Activated CD4-positive, alpha-beta memory T cell treated with anti-CD3 and anti-CD28 coated beads, Interleukin-2, amount 10 ng/mL, durations not matched to agents 7 days and 5 days (primary cell): ENCODE measurements around the gene SUSD1. TPM values are rescaled to one million over a fixed set of nuclear protein-coding genes. Genes with fewer than 3 reads are reported as not detected.

Experiments used
- CTCF ChIA-PET: fragments of 350-600 bp; sonication (Branson Sonifier 250); formaldehyde crosslinking; loops from one replicate; lab custom pipeline; 2021; ENCODE audit warnings: antibody characterized with exemption, inconsistent platforms; lab: Charles Lee
- POLR2A ChIA-PET: fragments of 350-600 bp; sonication (Branson Sonifier 250); formaldehyde crosslinking; loops from one replicate; lab custom pipeline; 2021; ENCODE audit warnings: antibody characterized with exemption; lab: Charles Lee
- DNase-seq: peaks from one replicate; pipeline ENCODE4 v3.0.0-alpha.2; 2020
- H3K27ac Mint-ChIP-seq: one replicate; pipeline ENCODE4 v1.8.0; 2021; ENCODE audit warnings: mild to moderate bottlenecking, mixed read lengths
- H3K27me3 Mint-ChIP-seq: one replicate; pipeline ENCODE4 v1.8.0; 2021; ENCODE audit warnings: mixed read lengths
- H3K36me3 Mint-ChIP-seq: one replicate; pipeline ENCODE4 v1.8.0; 2021; ENCODE audit warnings: low read depth, mixed read lengths
- H3K4me1 Mint-ChIP-seq: one replicate; pipeline ENCODE4 v1.8.0; 2021; ENCODE audit warnings: mixed read lengths
- H3K4me3 Mint-ChIP-seq: one replicate; pipeline ENCODE4 v1.8.0; 2021; ENCODE audit warnings: mild to moderate bottlenecking, mixed read lengths
- H3K9me3 Mint-ChIP-seq: one replicate; pipeline ENCODE4 v1.8.0; 2021; ENCODE audit warnings: mixed read lengths
- total RNA-seq, 2 experiments: library from RNA; stranded (reverse); gene quantifications; one replicate each; pipeline ENCODE4 v1.2.3, GENCODE V29; 2021

SUSD1 gene
- total RNA-seq, 2 experiments from 2014 or later = 18.4 TPM

DNA sequence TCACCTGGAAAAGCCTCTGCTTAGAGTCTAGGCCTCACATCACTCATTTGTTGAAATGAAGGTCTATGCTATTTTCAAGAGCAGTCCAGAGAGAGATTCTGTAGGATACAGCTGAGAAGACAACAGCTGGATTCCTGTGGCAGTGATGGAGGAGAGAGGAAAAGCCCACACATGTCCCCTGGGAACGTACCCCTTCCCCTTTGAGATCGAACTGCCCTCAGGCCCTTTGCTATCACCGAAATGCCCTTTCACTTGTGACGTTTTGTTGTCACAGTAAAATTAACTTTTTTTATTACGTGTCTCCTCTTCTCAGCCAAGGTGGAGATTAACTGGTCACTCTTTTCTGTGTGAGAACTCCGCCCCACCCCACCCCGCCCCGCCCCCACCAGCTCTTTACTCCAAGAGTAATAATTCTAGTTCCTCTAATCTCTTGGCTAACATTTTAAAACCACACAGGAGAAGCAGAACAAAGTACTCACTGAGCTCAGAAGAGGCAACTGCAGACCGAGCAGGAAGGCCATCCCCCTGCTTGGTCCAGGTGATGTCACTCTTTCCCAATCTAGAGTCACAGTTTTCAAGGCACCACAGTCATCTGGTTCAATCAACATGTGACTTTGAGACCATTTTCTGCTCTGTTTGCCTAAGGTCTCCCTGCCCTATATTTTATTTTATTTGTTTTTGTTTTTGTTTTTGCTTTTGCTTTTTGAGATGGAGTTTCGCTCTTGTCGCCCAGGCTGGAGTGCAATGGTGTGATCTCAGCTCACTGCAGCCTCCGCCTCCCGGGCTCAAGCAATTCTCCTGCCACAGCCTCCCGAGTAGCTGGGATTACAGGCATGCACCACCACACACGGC lies 105.6 kb downstream of the SUSD1 start:
- Mint-ChIP-seq H3K27me3 (no peaks in the 10 kb centered on the region), H3K4me3 (no peak overlapping the region), H3K4me1 (peaks cover 7% of the 10 kb centered on the region), H3K27ac (no peak overlapping the region), H3K36me3 (peaks cover 22% of the 10 kb centered on the region), H3K9me3 (no peaks in the 10 kb centered on the region)
- ChIA-PET POLR2A (no interaction called here), CTCF (no interaction called here)
- no peak for DNase-seq

DNA sequence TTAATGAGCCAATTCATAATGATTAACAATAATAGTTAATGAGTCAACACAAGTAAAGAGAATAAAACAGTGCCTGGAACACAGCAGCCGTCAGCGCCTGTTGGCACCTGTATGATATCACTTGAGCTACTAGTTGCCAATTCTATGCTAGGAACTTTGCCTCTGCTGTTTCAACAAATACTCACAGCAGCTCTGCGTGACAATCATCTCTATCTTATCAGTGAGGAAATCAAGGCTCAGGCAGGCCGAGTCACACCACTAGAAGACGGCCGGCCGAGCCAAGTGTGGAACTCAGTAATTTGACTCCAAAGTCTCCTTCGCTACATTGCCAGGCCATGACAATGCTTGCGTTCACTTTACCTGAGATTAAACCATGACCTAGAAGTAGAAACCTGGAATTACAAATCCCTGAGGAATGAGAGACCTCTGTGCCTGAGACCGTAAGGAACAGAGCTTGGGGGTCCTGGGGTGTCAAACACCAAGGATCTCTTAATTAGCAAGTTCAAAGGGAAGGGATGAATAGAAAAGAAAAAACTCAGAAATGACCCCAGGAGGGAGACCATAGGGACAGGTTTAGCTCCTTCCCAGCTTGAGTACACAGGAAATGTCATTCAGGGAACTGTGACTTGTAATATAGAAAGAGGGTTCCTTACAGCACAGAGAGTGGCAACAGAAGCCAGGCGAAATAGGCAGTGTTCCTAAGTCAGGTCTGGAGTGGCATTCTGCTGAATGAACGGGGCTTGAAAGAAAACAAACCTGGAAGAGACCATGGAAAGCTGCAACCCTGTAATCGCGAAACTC lies 109.1 kb downstream of the SUSD1 start:
- DNase-seq = no peak
- Mint-ChIP-seq H3K4me3 (no peak overlapping the region), H3K4me1 (peaks cover 18% of the 10 kb centered on the region), H3K36me3 (peaks cover 32% of the 10 kb centered on the region), H3K27ac (no peak overlapping the region), H3K27me3 (no peaks in the 10 kb centered on the region), H3K9me3 (no peaks in the 10 kb centered on the region)
- ChIA-PET POLR2A (no interaction called here), CTCF (interaction anchor here (1.1 kb wide), 1 partner anchor 8 kb away, joined by 4 read pairs; no protein-coding TSS in a partner anchor)

DNA sequence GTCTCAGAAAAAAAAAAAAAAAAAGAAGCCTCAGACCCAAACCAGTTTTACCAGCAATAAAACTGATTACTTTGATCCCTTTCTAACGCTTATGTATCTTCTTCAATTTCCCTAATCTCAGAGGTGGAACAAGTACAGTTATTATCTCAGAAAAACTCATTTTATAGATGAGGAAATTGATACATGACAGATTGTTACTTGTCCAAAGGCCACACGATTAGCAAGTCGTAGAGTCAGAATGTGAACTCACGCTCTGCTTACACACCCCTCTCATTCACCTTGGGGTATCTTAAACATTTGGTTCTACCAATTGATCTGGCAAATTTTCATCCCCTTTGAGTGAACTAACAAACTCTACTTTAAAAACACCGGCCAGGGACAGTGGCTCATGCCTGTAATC lies 110.2 kb downstream of the SUSD1 start:
- no peak overlapping the region for H3K4me3 Mint-ChIP-seq
- peaks cover 29% of the 10 kb centered on the region for H3K36me3 Mint-ChIP-seq
- no peak overlapping the region for H3K27ac Mint-ChIP-seq
- no peaks in the 10 kb centered on the region for H3K9me3 Mint-ChIP-seq
- ChIA-PET CTCF (no interaction called here), POLR2A (no interaction called here)
- peaks cover 23% of the 10 kb centered on the region for H3K4me1 Mint-ChIP-seq
- no peak for DNase-seq
- no peaks in the 10 kb centered on the region for H3K27me3 Mint-ChIP-seq

DNA sequence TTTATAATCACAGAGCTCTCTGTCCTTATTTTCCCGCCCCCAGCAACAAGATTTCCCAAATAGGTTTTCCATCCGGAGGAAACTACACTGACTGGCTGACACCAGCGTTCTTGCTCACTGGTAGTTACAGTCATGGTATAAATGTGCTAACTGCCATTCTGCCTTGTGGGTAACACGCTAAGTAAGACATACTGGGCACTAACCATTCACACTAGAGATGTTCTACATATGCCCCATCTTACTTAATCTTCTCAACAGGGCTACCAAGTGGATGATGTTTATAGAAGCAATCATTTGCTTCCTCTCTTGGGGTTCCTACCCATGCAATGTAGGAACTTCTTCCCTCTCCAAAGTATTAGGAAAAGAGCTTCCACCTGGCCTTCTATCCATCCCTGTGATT lies 111.5 kb downstream of the SUSD1 start:
- peaks cover 31% of the 10 kb centered on the region for H3K36me3 Mint-ChIP-seq

DNA sequence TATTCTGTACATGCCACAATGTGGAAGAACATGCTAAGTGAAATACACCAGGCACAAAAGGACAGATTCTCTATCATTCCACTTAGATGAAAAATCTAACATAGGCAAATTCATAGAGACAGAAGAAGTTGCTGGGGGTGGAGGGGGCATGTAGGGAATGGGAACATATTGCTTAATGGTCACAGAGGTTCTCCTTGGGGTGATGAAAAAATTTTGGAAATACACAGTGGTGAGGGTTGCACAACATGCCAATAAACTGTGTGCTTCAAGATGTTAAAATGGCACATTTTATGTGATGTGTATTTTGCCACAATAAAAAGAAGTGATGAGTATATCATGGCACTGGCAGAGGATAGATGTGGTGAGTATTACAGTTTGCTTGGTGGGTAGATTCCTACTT lies 111.9 kb downstream of the SUSD1 start:
- CTCF ChIA-PET = no interaction called here
- no peak for DNase-seq

More for the DNA sequence above, 111.5 kb downstream of the SUSD1 start:
- H3K9me3 Mint-ChIP-seq = no peaks in the 10 kb centered on the region
- peaks cover 23% of the 10 kb centered on the region for H3K4me1 Mint-ChIP-seq
- ChIA-PET CTCF (no interaction called here), POLR2A (no interaction called here)
- H3K4me3 Mint-ChIP-seq = no peak overlapping the region
- DNase-seq = no peak
- H3K27me3 Mint-ChIP-seq = no peaks in the 10 kb centered on the region
- H3K27ac Mint-ChIP-seq = no peak overlapping the region

DNA sequence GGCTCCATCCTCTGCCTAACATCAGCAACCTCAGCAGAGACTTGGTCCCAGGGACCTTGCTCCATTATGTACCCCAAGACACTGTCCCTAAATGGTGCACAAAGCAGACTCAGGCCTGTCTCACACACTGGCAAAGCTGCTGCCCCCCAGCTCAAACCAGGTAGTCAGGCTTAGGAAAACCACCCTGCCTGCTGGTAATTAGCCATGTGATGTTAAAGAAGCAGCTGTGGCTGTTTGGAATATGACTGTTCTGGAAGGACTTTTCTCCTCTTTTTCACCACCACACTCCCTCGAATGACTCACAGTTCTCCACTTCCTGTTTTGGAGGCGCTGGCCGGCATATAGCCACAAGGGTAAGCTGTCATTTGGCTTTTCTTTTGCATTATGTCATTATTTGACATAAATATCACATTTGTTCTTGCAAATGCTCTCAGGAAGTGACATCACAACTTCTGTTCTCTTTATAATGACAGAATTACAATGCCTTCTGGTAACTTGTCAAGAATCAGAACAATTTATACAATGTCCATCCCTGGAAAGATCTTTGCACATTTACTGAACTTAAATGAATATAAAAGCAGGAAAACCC lies 113.9 kb downstream of the SUSD1 start:
- DNase-seq = peak; percentile 68
- Mint-ChIP-seq H3K27me3 (no peaks in the 10 kb centered on the region), H3K27ac (peak overlapping the region; percentile 65), H3K36me3 (peaks cover 48% of the 10 kb centered on the region), H3K4me3 (no peak overlapping the region), H3K9me3 (no peaks in the 10 kb centered on the region), H3K4me1 (peaks cover 23% of the 10 kb centered on the region)
- ChIA-PET POLR2A (interaction anchor here (1.0 to 1.3 kb wide), 4 partner anchors 23 to 319 kb away, joined by 3 to 4 read pairs (median 4); partner anchors contain the start of genes HSDL2 and UGCG), CTCF (interaction anchor here (0.8 to 1.9 kb wide), 2 partner anchors 13 to 14 kb away, joined by 3 to 5 read pairs; no protein-coding TSS in a partner anchor)

More for the DNA sequence above, 111.9 kb downstream of the SUSD1 start:
- Mint-ChIP-seq H3K36me3 (peaks cover 33% of the 10 kb centered on the region), H3K9me3 (no peaks in the 10 kb centered on the region), H3K27me3 (no peaks in the 10 kb centered on the region), H3K4me1 (peaks cover 23% of the 10 kb centered on the region), H3K4me3 (no peak overlapping the region), H3K27ac (no peak overlapping the region)
- POLR2A ChIA-PET = no interaction called here

DNA sequence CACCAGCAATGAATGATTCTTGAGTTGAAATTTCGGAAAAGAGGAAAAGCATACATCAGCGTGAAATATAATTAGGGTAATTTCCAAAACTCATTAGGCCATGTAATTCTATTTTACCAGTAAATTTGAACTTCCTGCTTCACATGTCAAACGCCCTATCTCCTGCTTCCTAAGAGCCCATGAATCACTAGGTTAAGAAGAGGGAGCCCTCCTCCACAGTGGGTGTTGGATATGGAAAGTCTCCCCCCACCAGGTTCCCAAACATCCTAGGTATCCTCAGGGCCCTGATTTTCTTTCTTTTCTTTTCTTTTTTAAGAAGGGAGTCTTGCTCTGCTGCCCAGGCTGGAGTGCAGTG lies 115.2 kb downstream of the SUSD1 start:
- Mint-ChIP-seq H3K4me3 (no peak overlapping the region), H3K9me3 (no peaks in the 10 kb centered on the region), H3K27me3 (no peaks in the 10 kb centered on the region), H3K27ac (no peak overlapping the region), H3K36me3 (peaks cover 51% of the 10 kb centered on the region), H3K4me1 (peaks cover 23% of the 10 kb centered on the region)
- CTCF ChIA-PET = no interaction called here
- POLR2A ChIA-PET = no interaction called here
- DNase-seq = no peak

DNA sequence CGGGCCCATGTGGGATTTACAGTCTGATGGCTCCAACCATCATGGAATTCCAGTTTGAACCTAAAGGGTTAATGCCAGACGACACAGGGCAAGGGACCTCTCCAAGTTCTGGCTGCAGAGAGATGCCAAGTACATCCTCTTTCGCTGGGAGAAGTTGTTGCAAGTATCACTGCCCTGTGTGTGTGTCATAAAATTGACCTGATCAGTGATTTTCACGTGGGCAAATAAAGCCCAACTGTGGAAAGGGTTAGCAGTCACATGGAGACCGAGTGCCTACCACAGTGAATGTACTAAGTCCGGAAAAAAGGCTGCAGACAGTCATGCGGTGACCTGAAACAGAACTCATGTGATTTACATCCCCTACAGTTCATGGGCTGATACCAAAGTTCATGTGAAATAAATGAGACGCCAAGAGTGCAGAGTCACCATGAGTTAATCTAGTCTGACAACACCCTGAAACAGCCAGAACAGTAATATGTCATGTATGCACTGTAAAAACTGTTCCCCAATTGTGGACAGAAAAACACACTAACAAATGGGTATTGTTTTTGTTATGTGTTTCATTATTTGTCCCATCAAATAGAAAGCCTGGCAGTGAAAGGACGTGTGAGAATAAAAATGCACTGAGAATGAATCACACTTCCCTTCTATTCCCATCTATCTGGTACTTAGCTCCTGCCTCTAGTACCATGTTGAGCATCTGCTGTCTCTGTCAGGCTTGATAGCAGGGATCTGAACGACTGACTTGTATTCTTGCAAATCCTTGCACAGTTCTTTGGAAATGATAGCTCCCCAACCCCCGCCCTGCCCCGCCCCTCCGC lies 115.7 kb downstream of the SUSD1 start:
- H3K36me3 Mint-ChIP-seq = peaks cover 55% of the 10 kb centered on the region
- H3K4me1 Mint-ChIP-seq = peaks cover 23% of the 10 kb centered on the region
- H3K27ac Mint-ChIP-seq = no peak overlapping the region
- no peaks in the 10 kb centered on the region for H3K9me3 Mint-ChIP-seq
- ChIA-PET POLR2A (no interaction called here), CTCF (no interaction called here)
- DNase-seq = no peak
- no peak overlapping the region for H3K4me3 Mint-ChIP-seq
- no peaks in the 10 kb centered on the region for H3K27me3 Mint-ChIP-seq

DNA sequence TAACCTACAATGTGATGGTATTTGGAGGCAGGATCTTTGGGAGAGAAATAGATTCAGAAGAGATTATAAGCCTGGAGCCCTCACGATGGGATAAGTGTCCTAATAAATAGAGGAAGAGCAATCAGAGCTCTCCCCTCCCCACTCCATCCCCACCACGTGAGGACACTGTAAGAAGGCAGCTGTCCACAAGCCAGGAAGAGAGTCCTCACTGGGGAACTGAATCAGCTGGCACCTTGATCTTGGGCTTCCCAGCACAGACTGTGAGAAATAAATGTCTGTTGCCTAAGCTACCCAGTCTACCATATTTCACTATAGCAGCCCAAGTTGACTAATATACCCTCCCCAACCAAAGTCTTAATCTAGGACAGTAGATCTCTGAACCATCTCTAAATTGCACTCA lies 118.1 kb downstream of the SUSD1 start:
- H3K36me3 Mint-ChIP-seq = peaks cover 62% of the 10 kb centered on the region
- CTCF ChIA-PET = interaction anchor here (0.6 kb wide), 1 partner anchor 17 kb away, joined by 3 read pairs; no protein-coding TSS in a partner anchor
- no peaks in the 10 kb centered on the region for H3K9me3 Mint-ChIP-seq
- H3K4me1 Mint-ChIP-seq = peaks cover 14% of the 10 kb centered on the region
- no peak for DNase-seq
- H3K4me3 Mint-ChIP-seq = no peak overlapping the region
- POLR2A ChIA-PET = interaction anchor here (1.3 kb wide), 1 partner anchor 18 kb away, joined by 3 read pairs; no protein-coding TSS in a partner anchor
- H3K27ac Mint-ChIP-seq = no peak overlapping the region
- no peaks in the 10 kb centered on the region for H3K27me3 Mint-ChIP-seq

DNA sequence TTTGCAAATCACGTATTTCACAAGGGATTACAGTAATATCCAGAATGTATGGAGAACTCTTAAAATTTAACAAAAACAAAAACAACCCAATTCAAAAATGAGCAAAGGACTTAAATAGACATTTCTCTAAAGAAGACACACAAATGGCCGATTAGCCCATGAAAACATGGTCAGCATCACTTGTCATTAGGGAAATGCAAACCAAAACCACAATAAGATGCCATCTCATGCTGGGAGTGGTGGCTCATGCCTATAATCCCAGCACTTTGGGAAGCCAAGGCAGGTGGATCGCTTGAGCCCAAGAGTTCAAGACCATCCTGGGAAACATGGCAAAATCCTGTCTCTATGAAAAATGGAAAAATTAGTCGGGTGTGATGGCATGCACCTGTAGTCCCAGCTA lies 120.2 kb downstream of the SUSD1 start:
- Mint-ChIP-seq H3K36me3 (peaks cover 61% of the 10 kb centered on the region), H3K9me3 (no peaks in the 10 kb centered on the region), H3K4me1 (no peaks in the 10 kb centered on the region), H3K27me3 (no peaks in the 10 kb centered on the region), H3K27ac (no peak overlapping the region), H3K4me3 (no peak overlapping the region)
- DNase-seq = no peak
- CTCF ChIA-PET = no interaction called here
- POLR2A ChIA-PET = no interaction called here

DNA sequence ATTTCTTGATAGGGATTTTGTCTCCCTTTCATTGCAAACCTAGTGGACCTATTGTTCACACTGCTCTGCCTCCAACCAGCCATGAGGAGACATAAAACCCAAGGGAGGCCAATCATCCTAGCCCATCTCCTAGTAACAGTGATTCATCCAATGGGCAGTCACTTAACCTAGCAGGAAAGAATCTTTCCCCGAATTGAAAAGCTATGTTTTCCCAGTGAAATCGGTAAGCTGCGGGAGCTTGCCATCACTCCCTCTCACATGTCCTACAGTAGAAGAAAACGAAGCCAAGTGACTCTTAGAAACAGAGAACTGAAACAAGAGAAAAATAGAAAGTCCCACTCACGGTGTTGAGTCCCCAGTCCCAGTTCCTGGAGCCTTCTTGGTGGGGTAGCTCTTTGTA lies 123.3 kb downstream of the SUSD1 start:
- H3K4me1 Mint-ChIP-seq = peaks cover 14% of the 10 kb centered on the region
- peaks cover 65% of the 10 kb centered on the region for H3K36me3 Mint-ChIP-seq
- DNase-seq = no peak
- H3K4me3 Mint-ChIP-seq = no peak overlapping the region
- H3K27me3 Mint-ChIP-seq = no peaks in the 10 kb centered on the region
- H3K9me3 Mint-ChIP-seq = peaks cover 18% of the 10 kb centered on the region
- H3K27ac Mint-ChIP-seq = no peak overlapping the region
- ChIA-PET POLR2A (interaction anchor here (0.8 to 1.3 kb wide), 2 partner anchors 14 to 17 kb away, joined by 3 to 4 read pairs; no protein-coding TSS in a partner anchor), CTCF (interaction anchor here (0.6 kb wide), 1 partner anchor 294 kb away, joined by 3 read pairs; no protein-coding TSS in a partner anchor)
